GM20431 (cell line): ENCODE results near the gene PER1.
"Not testable (repeated sequence)": the region's sequence is repeated elsewhere in the genome, so short reads cannot be mapped to it uniquely, and the experiment has no call there.

Experiments used
- in situ Hi-C: fragments of 300-500 bp; cut with MseI, MboI; formaldehyde crosslinking; loops from one replicate; pipeline ENCODE4 v1.15.0; 2020; ENCODE audit warnings: low sequenced_read_pairs; ENCODE audit not compliant: unreplicated experiment

The PER1 gene

GRCh38 chr17:8170186-8170585, 18.0 kb upstream of the PER1 start:
- in situ Hi-C loops = not testable (repeated sequence)

DNA sequence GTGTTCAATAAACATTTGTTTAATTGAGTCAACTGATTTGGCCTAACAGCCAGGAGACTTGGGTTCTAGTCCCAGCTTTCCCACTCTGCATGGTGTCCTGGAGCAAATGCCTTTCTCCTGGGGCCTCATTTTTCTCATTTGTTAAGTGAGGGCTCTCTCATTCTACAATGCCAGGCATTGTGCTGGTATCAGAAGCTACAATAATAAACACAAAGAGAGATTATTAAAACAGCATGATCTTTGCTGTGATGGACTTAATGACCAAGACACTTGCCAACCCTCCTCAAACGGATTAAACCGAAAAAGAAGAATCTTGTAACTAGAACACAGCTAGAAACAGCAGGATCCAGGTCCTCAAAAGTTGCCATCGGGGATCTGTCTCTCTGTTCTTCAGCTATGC, 15.3 kb upstream of the PER1 start:
- in situ Hi-C loops = no loop called here

DNA sequence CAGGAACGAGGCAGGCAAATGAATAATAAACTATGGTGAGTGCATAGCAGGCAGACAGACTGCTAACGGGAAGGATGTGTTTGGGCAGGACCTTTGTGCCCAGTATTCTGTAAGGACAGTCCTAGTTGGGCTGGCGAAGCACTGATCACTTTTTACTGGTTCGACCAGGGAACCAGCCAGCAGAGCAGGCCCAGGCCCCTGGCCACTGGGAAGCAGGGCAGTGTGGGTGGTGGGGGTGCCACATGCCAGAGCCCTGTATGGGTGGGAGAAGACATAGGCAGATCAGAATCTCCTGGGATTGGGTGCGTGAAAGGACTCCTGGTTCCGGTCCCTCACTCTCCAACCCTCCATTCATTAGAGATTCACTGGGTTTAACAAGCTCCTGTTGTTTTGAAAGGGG, 14.5 kb upstream of the PER1 start:
- in situ Hi-C loops = no loop called here

DNA sequence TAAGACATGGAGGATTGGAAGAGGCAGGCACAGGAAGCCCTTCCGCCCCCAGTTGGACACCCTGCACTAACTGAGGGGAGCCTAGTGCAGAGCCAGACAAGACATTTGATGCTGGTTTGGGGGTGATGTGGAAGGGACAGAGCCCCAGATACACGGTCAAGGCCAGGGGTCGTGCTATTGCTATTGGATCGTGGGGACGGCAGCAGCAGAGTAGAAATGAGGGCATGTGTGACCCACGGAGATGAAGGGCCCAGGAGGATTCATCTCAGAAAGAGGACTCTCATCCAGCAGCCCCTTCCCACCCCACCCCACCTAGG, 12.6 kb upstream of the PER1 start:
- in situ Hi-C loops = no loop called here

DNA sequence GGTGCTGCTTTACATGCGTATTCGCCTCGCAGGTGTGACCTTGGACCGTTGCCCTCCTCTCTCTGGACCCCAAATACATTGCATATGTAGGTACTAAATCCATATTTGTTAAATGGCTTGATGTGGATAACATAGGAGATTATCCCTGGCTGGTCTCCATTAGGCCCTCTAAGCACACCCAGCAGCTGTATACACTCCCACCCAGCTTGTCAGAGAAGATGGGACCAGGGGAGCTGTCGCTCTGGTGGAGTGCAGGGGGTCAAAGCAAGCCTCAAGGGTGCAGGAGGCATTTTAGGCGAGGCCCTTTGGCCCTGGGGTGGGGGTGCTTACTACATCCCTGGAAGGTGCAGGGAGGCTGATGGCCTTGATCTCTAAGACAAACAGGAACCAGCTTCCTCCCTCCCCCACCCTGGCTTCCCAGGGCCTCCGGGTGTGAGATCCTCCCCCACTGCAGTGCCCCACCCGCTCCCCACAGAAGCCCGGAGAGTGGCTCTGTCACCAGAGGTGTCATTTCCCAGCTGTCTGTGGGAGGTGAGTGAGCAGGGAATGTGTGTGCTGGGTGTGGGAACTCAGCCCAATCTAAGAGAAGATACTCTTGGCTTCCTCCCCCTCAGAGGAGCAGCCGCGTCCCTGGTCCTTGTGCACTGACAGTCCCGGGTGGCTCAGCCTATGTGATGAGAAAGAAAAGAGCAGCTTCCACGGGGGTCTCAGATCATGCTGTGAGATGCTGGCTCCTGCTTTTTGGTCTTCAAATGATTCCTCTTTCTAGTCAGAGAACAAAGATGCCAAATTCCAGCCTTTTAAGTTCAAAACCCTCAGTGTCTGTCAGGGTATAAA, 12.0 kb upstream of the PER1 start:
- in situ Hi-C loops = no loop called here

GRCh38 chr17:8162997-8163977, 11.1 kb upstream of the PER1 start:
- in situ Hi-C loops = no loop called here

GRCh38 chr17:8162233-8162996, 10.2 kb upstream of the PER1 start, which contains the start of gene VAMP2:
VAMP2 (minus strand) TSS chr17:8162948; CDS start chr17:8162879, 69 bp downstream.
- in situ Hi-C loops = no loop called here

- in situ Hi-C loops = no loop called here
These were observed 9.4 kb upstream of the PER1 start for GRCh38 chr17:8161289-8162232.

GRCh38 chr17:8160741-8161221, 8.6 kb upstream of the PER1 start:
- in situ Hi-C loops = no loop called here

DNA sequence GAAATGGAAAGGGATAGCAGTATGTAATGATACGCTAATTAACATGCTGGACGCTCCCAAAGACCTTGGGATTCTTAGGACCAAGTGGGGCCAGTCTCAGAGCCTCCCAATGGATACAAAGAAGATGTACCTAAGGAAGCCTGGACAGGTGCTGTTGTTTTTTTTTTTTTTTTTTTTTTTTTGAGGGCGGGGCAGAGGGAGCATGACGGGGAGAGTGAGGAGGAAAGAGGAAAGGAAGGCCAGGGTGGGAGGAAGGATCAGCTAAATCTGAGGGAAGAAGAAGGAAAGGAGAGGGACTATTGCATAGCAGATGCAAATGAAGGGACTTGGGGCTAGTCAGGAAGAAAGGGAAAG, 8.0 kb upstream of the PER1 start:
- in situ Hi-C loops = no loop called here

DNA sequence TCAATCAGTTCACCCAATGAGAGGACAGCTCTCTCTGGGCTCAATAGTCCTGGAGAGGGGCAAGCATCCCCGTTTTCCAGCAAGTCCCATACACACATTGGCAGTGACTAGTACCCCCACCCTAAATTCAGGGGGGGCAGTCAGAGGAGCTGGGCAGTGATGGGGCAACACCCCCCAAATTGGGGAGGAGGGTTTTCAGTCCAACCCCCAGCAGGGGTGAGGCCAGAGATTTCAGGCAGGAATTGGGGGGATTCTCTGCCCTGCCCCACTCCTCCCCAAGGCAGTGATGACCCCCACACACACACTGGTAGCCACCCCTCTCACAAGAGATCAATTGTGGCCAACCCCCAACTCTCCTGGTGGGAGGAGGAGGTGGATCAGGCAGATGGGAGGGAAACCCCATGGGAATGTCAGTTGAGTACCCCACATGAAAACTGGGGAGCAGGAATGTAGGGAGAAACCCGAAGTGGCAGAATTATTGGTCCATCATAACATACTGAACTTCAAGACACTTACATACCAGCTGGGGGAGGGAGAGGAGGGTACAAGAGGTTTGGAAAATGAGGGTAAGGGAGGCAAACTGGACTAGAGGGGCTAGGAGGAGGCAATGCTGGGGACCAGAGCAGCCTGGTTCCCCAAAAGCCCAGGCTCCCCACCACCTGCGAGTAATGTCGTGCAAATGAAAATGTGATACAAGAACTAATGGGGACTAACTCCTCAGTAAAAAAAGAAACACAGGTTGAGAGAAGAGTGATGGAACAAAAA, 7.4 kb upstream of the PER1 start:
- in situ Hi-C loops = no loop called here

GRCh38 chr17:8159032-8159400, 6.8 kb upstream of the PER1 start:
- in situ Hi-C loops = no loop called here

- in situ Hi-C loops = no loop called here
These were observed 6.2 kb upstream of the PER1 start for GRCh38 chr17:8158267-8159031.

- in situ Hi-C loops = no loop called here
These were observed 4.2 kb upstream of the PER1 start for GRCh38 chr17:8156246-8156992.

DNA sequence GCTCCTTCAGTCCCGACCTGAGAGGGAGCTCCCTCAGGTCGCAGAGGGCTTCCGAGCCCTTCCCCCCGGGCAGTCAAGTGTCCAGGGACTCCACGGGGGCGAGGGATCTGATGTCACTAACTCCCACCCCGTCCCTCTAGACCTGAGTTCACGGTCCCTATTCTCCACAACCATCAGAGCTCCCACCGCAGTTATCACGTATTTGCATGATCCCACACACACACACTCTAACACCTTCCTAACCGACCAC, 3.7 kb upstream of the PER1 start:
- in situ Hi-C loops = no loop called here

- in situ Hi-C loops = no loop called here
These were observed 3.2 kb upstream of the PER1 start for GRCh38 chr17:8155231-8155995.
